OCI-LY7 (cell line): ENCODE results near the gene TBX6. TPM values are rescaled to one million over a fixed set of nuclear protein-coding genes. Genes with fewer than 3 reads are reported as not detected.

ENCODE experiments used
- BruUV-seq: library from RNA; stranded (reverse); fragments of 400-500 nt; replicated peaks from 2 replicates; lab custom pipeline; 2021; lab: Mats Ljungman, UMichigan
- CTCF ChIA-PET: fragments of 300-600 bp; sonication (Branson Sonifier 250); formaldehyde crosslinking; loops from one replicate; lab custom pipeline; 2022; ENCODE audit warnings: antibody characterized with exemption; ENCODE audit not compliant: unreplicated experiment; lab: Charles Lee
- POLR2A ChIA-PET: fragments of 300-600 bp; sonication (Branson Sonifier 250); formaldehyde crosslinking; loops from one replicate; lab custom pipeline; 2022; ENCODE audit warnings: antibody characterized with exemption; lab: Charles Lee
- DNase-seq: peaks from one replicate; pipeline ENCODE4 v3.0.0-alpha.2; 2015; ENCODE audit warnings: low spot score
- H2AFZ ChIP-seq: fragments of 200-600 bp; sonication (generic), shearing (Covaris generic); 2 replicates; pipeline ENCODE4 v1.6.1; 2014; ENCODE audit warnings: mild to moderate bottlenecking, antibody characterized with exemption, low read length, moderate library complexity
- H3K27ac ChIP-seq: fragments of 200-600 bp; sonication (generic); 2 replicates; pipeline ENCODE4 v1.5.1; 2014; ENCODE audit warnings: mixed run types, low read depth, mild to moderate bottlenecking, moderate library complexity, low read length, inconsistent platforms; ENCODE audit not compliant: poor library complexity, severe bottlenecking
- H3K36me3 ChIP-seq: fragments of 200-600 bp; sonication (generic); 2 replicates; pipeline ENCODE4 v1.6.1; 2014; ENCODE audit warnings: mild to moderate bottlenecking, antibody characterized with exemption, low read length, moderate library complexity, mixed read lengths; ENCODE audit not compliant: insufficient read depth
- H3K4me1 ChIP-seq: fragments of 200-600 bp; sonication (generic); 2 replicates; pipeline ENCODE4 v1.5.1; 2014; ENCODE audit warnings: mild to moderate bottlenecking, low read length; ENCODE audit not compliant: insufficient read depth, poor library complexity, severe bottlenecking
- H3K4me2 ChIP-seq: fragments of 200-600 bp; sonication (generic); 2 replicates; pipeline ENCODE4 v1.6.1; 2014; ENCODE audit warnings: mild to moderate bottlenecking, low read length
- H3K4me3 ChIP-seq: fragments of 200-600 bp; sonication (generic); 2 replicates; pipeline ENCODE4 v1.5.1; 2014; ENCODE audit warnings: mild to moderate bottlenecking, low read depth, low read length; ENCODE audit not compliant: poor library complexity, severe bottlenecking
- H3K79me2 ChIP-seq: fragments of 200-600 bp; sonication (generic); 2 replicates; pipeline ENCODE4 v1.6.1; 2016; ENCODE audit warnings: low read depth, mild to moderate bottlenecking, low read length, moderate library complexity, mixed read lengths; ENCODE audit not compliant: insufficient read depth
- H3K9me2 ChIP-seq: fragments of 200-600 bp; sonication (generic); 2 replicates; pipeline ENCODE4 v1.6.1; 2016; ENCODE audit warnings: mild to moderate bottlenecking, low read length, mixed read lengths; ENCODE audit not compliant: insufficient read depth
- H3K9me3 ChIP-seq: fragments of 200-600 bp; sonication (generic); 2 replicates; pipeline ENCODE4 v1.6.1; 2014; ENCODE audit warnings: mild to moderate bottlenecking, mixed run types, low read length, mixed read lengths
- H4K20me1 ChIP-seq: fragments of 200-600 bp; sonication (generic); 2 replicates; pipeline ENCODE4 v1.6.1; 2014; ENCODE audit warnings: mild to moderate bottlenecking, antibody characterized with exemption, low read length, moderate library complexity, mixed read lengths; ENCODE audit not compliant: insufficient read depth
- CTCF ChIP-seq: fragments of 200-600 bp; sonication (generic); conservative IDR thresholded peaks from 2 replicates; pipeline ENCODE4 v1.5.1; 2014; ENCODE audit warnings: mild to moderate bottlenecking, antibody characterized with exemption, low read length, moderate library complexity, mixed read lengths
- EZH2phosphoT487 ChIP-seq: fragments of 200-600 bp; sonication (generic); IDR thresholded peaks from 2 replicates; pipeline ENCODE4 v1.6.1; 2018; ENCODE audit warnings: low read depth, borderline replicate concordance, mild to moderate bottlenecking, mixed run types, antibody characterized with exemption, low read length, moderate library complexity, mixed read lengths
- intact Hi-C: fragments of 100-400 bp; cut with micrococcal nuclease; formaldehyde crosslinking; loops from one replicate; pipeline ENCODE4 v1.10.0; 2022; ENCODE audit not compliant: unreplicated experiment
- total RNA-seq, 2 experiments: library from RNA; depleted of rRNA in 1 of 2; stranded (reverse); fragments of >200 nt in 1 of 2; shearing (Covaris generic) in 1 of 2; gene quantifications; 2 replicates each; pipeline ENCODE4 v1.2.3, GENCODE V29; 2014 to 2022

Gene TBX6
- total RNA-seq, 2 experiments from 2014 or later: 1.4 to 3.7 TPM

- H3K9me2 ChIP-seq: no peaks in the 10 kb centered on the region
- no peaks in the 10 kb centered on the region for H4K20me1 ChIP-seq
- DNase-seq: no peak
- no peaks in the 10 kb centered on the region for H3K36me3 ChIP-seq
- peak overlapping the region; percentile 97 for H3K4me2 ChIP-seq
- H3K4me3 ChIP-seq: peak overlapping the region; percentile 83
- intact Hi-C loops: no loop called here
- BruUV-seq: no TSS peak
- TF ChIP-seq CTCF (no peak), EZH2phosphoT487 (no peak)
- H3K27ac ChIP-seq: no peak overlapping the region
- H3K9me3 ChIP-seq: no peaks in the 10 kb centered on the region
- peaks cover 27% of the 10 kb centered on the region for H3K4me1 ChIP-seq
- CTCF ChIA-PET: no interaction called here
- H2AFZ ChIP-seq: peak overlapping the region; percentile 79
- POLR2A ChIA-PET: interaction anchor here (0.5 kb wide), 1 partner anchor 37 kb away, joined by 5 read pairs; no protein-coding TSS in a partner anchor
- H3K79me2 ChIP-seq: no peaks in the 10 kb centered on the region
These were observed 38.2 kb downstream of the TBX6 start for GRCh38 chr16:30053376-30054015.

GRCh38 chr16:30052671-30053372, 38.9 kb downstream of the TBX6 start:
- no peaks in the 10 kb centered on the region for H4K20me1 ChIP-seq
- H3K9me2 ChIP-seq: no peaks in the 10 kb centered on the region
- no peaks in the 10 kb centered on the region for H3K79me2 ChIP-seq
- BruUV-seq: TSS peak; percentile 93
- peaks cover 27% of the 10 kb centered on the region for H3K4me1 ChIP-seq
- peak overlapping the region; percentile 54 for H3K27ac ChIP-seq
- CTCF ChIA-PET: no interaction called here
- H3K36me3 ChIP-seq: no peaks in the 10 kb centered on the region
- H3K9me3 ChIP-seq: no peaks in the 10 kb centered on the region
- intact Hi-C loops: no loop called here
- DNase-seq: peak; percentile 95
- no peak for TF ChIP-seq CTCF
- TF ChIP-seq EZH2phosphoT487: no peak
- peak overlapping the region; percentile 97 for H3K4me2 ChIP-seq
- peak overlapping the region; percentile 83 for H3K4me3 ChIP-seq
- POLR2A ChIA-PET: interaction anchor here (0.5 kb wide), 1 partner anchor 37 kb away, joined by 5 read pairs; no protein-coding TSS in a partner anchor
- peak overlapping the region; percentile 79 for H2AFZ ChIP-seq

- no peaks in the 10 kb centered on the region for H3K79me2 ChIP-seq
- TF ChIP-seq EZH2phosphoT487 (no peak), CTCF (no peak)
- no peak overlapping the region for H2AFZ ChIP-seq
- intact Hi-C loops: no loop called here
- no TSS peak for BruUV-seq
- peaks cover 27% of the 10 kb centered on the region for H3K4me1 ChIP-seq
- peak overlapping the region; percentile 97; the same call in 1 of the 2 replicates for H3K4me2 ChIP-seq
- DNase-seq: no peak
- H4K20me1 ChIP-seq: no peaks in the 10 kb centered on the region
- H3K9me3 ChIP-seq: no peaks in the 10 kb centered on the region
- H3K36me3 ChIP-seq: no peaks in the 10 kb centered on the region
- CTCF ChIA-PET: no interaction called here
- H3K27ac ChIP-seq: no peak overlapping the region
- no peaks in the 10 kb centered on the region for H3K9me2 ChIP-seq
- peak overlapping the region; percentile 83 for H3K4me3 ChIP-seq
- POLR2A ChIA-PET: interaction anchor here (1.2 kb wide), 1 partner anchor 10 kb away, joined by 3 read pairs; no protein-coding TSS in a partner anchor
These were observed 40.2 kb downstream of the TBX6 start for GRCh38 chr16:30051518-30051917.
